Mesenchymal stem cell (in vitro differentiated cells and primary cell): ENCODE results near the gene OCSTAMP.
A peak's percentile ranks its signal among the peaks of the same experiment; 100 is the strongest.

Source experiments
- DNase-seq: peaks from one replicate; pipeline ENCODE4 v3.0.0-alpha.2; 2013
- H2AFZ ChIP-seq: one replicate; pipeline ENCODE4 v1.6.1; 2013; ENCODE audit warnings: low read depth, mild to moderate bottlenecking, control low read depth, inconsistent platforms, low read length, moderate library complexity
- H2AK5ac ChIP-seq: 2 replicates; pipeline ENCODE4 v1.6.1; 2013; ENCODE audit warnings: low read length, moderate library complexity, mild to moderate bottlenecking, inconsistent platforms; ENCODE audit not compliant: severe bottlenecking
- H2BK120ac ChIP-seq: one replicate; pipeline ENCODE4 v1.6.1; 2013; ENCODE audit warnings: low read depth, mild to moderate bottlenecking, inconsistent platforms, low read length, moderate library complexity
- H2BK12ac ChIP-seq, 2 experiments: one replicate each; pipeline ENCODE4 v1.6.1; 2013; ENCODE audit warnings: inconsistent platforms in 2 of 2, low read length in 2 of 2, mild to moderate bottlenecking in 2 of 2, moderate library complexity in 2 of 2, control low read depth in 1 of 2
- H2BK15ac ChIP-seq: one replicate; pipeline ENCODE4 v1.6.1; 2013; ENCODE audit warnings: mild to moderate bottlenecking, low read depth, inconsistent platforms; ENCODE audit not compliant: poor library complexity, severe bottlenecking
- H2BK5ac ChIP-seq: 2 replicates; pipeline ENCODE4 v1.6.1; 2013; ENCODE audit warnings: low read depth, mild to moderate bottlenecking, low read length, control low read depth, inconsistent platforms; ENCODE audit not compliant: poor library complexity, severe bottlenecking
- H3K14ac ChIP-seq, 2 experiments: one replicate each; pipeline ENCODE4 v1.6.1; 2013; ENCODE audit warnings: inconsistent platforms in 2 of 2, low read length in 2 of 2, control low read depth in 1 of 2, mild to moderate bottlenecking in 1 of 2, moderate library complexity in 1 of 2
- H3K18ac ChIP-seq, 2 experiments: one replicate each; pipeline ENCODE4 v1.6.1; 2013; ENCODE audit warnings: inconsistent platforms in 2 of 2, low read length in 2 of 2, control low read depth in 1 of 2, low read depth in 1 of 2, mild to moderate bottlenecking in 1 of 2
- H3K23ac ChIP-seq, 2 experiments: one replicate each; pipeline ENCODE4 v1.6.1; 2013; ENCODE audit warnings: inconsistent platforms in 2 of 2, low read length in 2 of 2, mild to moderate bottlenecking in 2 of 2, moderate library complexity in 2 of 2, control low read depth in 1 of 2
- H3K27ac ChIP-seq: 2 replicates; pipeline ENCODE4 v1.5.1; 2013; ENCODE audit warnings: mild to moderate bottlenecking, moderate library complexity, low read length, control low read depth, inconsistent platforms; ENCODE audit not compliant: poor library complexity, severe bottlenecking
- H3K27me3 ChIP-seq, 2 experiments: 2 replicates each; pipeline versions ENCODE4 v1.6.1 to v1.7.0; 2013; ENCODE audit warnings: low read length in 2 of 2, mild to moderate bottlenecking in 2 of 2, moderate library complexity in 2 of 2, control low read depth in 1 of 2, inconsistent platforms in 1 of 2; ENCODE audit not compliant: control insufficient read depth in 1 of 2, insufficient read depth in 1 of 2
- H3K36me3 ChIP-seq, 2 experiments: 2 replicates each; pipeline versions ENCODE4 v1.6.1 to v1.7.0; 2013; ENCODE audit warnings: low read length in 2 of 2, control low read depth in 1 of 2, inconsistent platforms in 1 of 2, low read depth in 1 of 2, mild to moderate bottlenecking in 1 of 2; ENCODE audit not compliant: insufficient read depth in 2 of 2, control insufficient read depth in 1 of 2
- H3K4ac ChIP-seq, 2 experiments: one replicate each; pipeline ENCODE4 v1.6.1; 2013; ENCODE audit warnings: inconsistent platforms in 2 of 2, low read length in 2 of 2, mild to moderate bottlenecking in 2 of 2, moderate library complexity in 2 of 2, control low read depth in 1 of 2, low read depth in 1 of 2
- H3K4me1 ChIP-seq: 2 replicates; pipeline ENCODE4 v1.6.1; 2013; ENCODE audit warnings: low read depth, low read length, control low read depth; ENCODE audit not compliant: control insufficient read depth, insufficient read depth
- H3K4me2 ChIP-seq: 2 replicates; pipeline ENCODE4 v1.6.1; 2013; ENCODE audit warnings: low read length, mild to moderate bottlenecking, inconsistent platforms; ENCODE audit not compliant: poor library complexity, severe bottlenecking
- H3K4me3 ChIP-seq, 2 experiments: 2 replicates each; pipeline versions ENCODE4 v1.5.1 to v1.7.0; 2013; ENCODE audit warnings: low read length in 2 of 2, mild to moderate bottlenecking in 2 of 2, control low read depth in 1 of 2, low read depth in 1 of 2; ENCODE audit not compliant: insufficient read depth in 1 of 2
- H3K79me1 ChIP-seq: replicated peaks from 2 replicates; pipeline ENCODE4 v1.6.1; 2013; ENCODE audit warnings: mild to moderate bottlenecking, control low read depth, low read length, inconsistent platforms; ENCODE audit not compliant: poor library complexity, severe bottlenecking
- H3K9ac ChIP-seq: 2 replicates; pipeline ENCODE4 v1.7.0; 2013; ENCODE audit warnings: mild to moderate bottlenecking, low read length, moderate library complexity
- H3K9me3 ChIP-seq: 2 replicates; pipeline ENCODE4 v1.7.0; 2013; ENCODE audit warnings: mild to moderate bottlenecking, low read length; ENCODE audit not compliant: control insufficient read depth
- H4K8ac ChIP-seq: one replicate; pipeline ENCODE4 v1.6.1; 2013; ENCODE audit warnings: inconsistent platforms, mild to moderate bottlenecking, low read length, moderate library complexity
- H4K91ac ChIP-seq: one replicate; pipeline ENCODE4 v1.6.1; 2013; ENCODE audit warnings: mild to moderate bottlenecking, low read length, inconsistent platforms
- WGBS: methylation state at CpG from one replicate; pipeline ENCODE4 v1.1.7; 2013; ENCODE audit warnings: mixed read lengths; 5-methylcytosine and 5-hydroxymethylcytosine counted together

OCSTAMP gene

GRCh38 chr20:46509523-46509922 lies 40.9 kb downstream of the OCSTAMP start:
- peaks cover 13% of the 10 kb centered on the region for H3K9me3 ChIP-seq
- H3K79me1 ChIP-seq, result peaks cover 4% of the 10 kb centered on the region
- no peak for DNase-seq
- no peak overlapping the region for H2BK12ac ChIP-seq
- no peaks in the 10 kb centered on the region for H3K27me3 ChIP-seq
- 96% methylated on average over 2 of the region's 2 CpGs for WGBS
- no peak overlapping the region for H3K4me2 ChIP-seq
- H3K9ac ChIP-seq, result no peak overlapping the region
- H3K36me3 ChIP-seq, result peaks cover under 1 to 2% of the 10 kb centered on the region in 2 experiments
- H3K4ac ChIP-seq, result no peak overlapping the region
- H3K23ac ChIP-seq, result no peak overlapping the region
- no peak overlapping the region for H3K4me3 ChIP-seq
- no peak overlapping the region for H3K14ac ChIP-seq
- no peak overlapping the region for H3K18ac ChIP-seq
- H2AFZ ChIP-seq, result no peak overlapping the region
- H2BK5ac ChIP-seq, result no peak overlapping the region
- H2AK5ac ChIP-seq, result no peak overlapping the region
- H3K27ac ChIP-seq, result no peak overlapping the region
- no peak overlapping the region for H2BK120ac ChIP-seq
- no peak overlapping the region for H4K8ac ChIP-seq
- no peak overlapping the region for H4K91ac ChIP-seq
- H3K4me1 ChIP-seq, result no peaks in the 10 kb centered on the region
- H2BK15ac ChIP-seq, result no peak overlapping the region

- Histone ChIP-seq H4K8ac (no peak overlapping the region), H2AFZ (no peak overlapping the region), H2BK12ac (no peak overlapping the region), H3K9me3 (peaks cover 29% of the 10 kb centered on the region), H3K4me3 (no peak overlapping the region), H3K23ac (no peak overlapping the region), H3K27ac (no peak overlapping the region), H3K9ac (no peak overlapping the region), H4K91ac (no peak overlapping the region), H3K36me3 (peaks cover 5 to 19% of the 10 kb centered on the region in 2 experiments), H3K4me1 (no peaks in the 10 kb centered on the region), H3K4ac (no peak overlapping the region), H2AK5ac (no peak overlapping the region), H3K18ac (no peak overlapping the region), H3K4me2 (no peak overlapping the region), H3K27me3 (no peaks in the 10 kb centered on the region), H2BK15ac (no peak overlapping the region), H2BK5ac (no peak overlapping the region), H2BK120ac (no peak overlapping the region), H3K79me1 (peaks cover under 1% of the 10 kb centered on the region), H3K14ac (no peak overlapping the region)
- no peak for DNase-seq
- 87% methylated on average over 3 of the region's 4 CpGs for WGBS
Observed at GRCh38 chr20:46507760-46508407, 42.6 kb downstream of the OCSTAMP start.

- no peak overlapping the region for H2BK15ac ChIP-seq
- H3K4ac ChIP-seq, result no peak overlapping the region
- no peak overlapping the region for H2AK5ac ChIP-seq
- no peak overlapping the region for H3K27ac ChIP-seq
- H2AFZ ChIP-seq, result no peak overlapping the region
- 96% methylated on average over 3 of the region's 3 CpGs for WGBS
- no peak overlapping the region for H3K18ac ChIP-seq
- no peak overlapping the region for H3K4me3 ChIP-seq
- no peak overlapping the region for H4K8ac ChIP-seq
- no peak overlapping the region for H2BK120ac ChIP-seq
- H3K9me3 ChIP-seq, result peaks cover 53% of the 10 kb centered on the region
- H4K91ac ChIP-seq, result no peak overlapping the region
- no peak overlapping the region for H3K9ac ChIP-seq
- H2BK12ac ChIP-seq, result no peak overlapping the region
- DNase-seq, result no peak
- no peak overlapping the region for H2BK5ac ChIP-seq
- no peak overlapping the region for H3K14ac ChIP-seq
- no peaks in the 10 kb centered on the region for H3K4me1 ChIP-seq
- H3K4me2 ChIP-seq, result no peak overlapping the region
- no peak overlapping the region for H3K23ac ChIP-seq
- H3K79me1 ChIP-seq, result no peaks in the 10 kb centered on the region
- no peaks in the 10 kb centered on the region for H3K27me3 ChIP-seq
- H3K36me3 ChIP-seq, result peaks cover 5 to 25% of the 10 kb centered on the region in 2 experiments
Observed at GRCh38 chr20:46505506-46505905, 44.9 kb downstream of the OCSTAMP start.

GRCh38 chr20:46501961-46502360 lies 48.5 kb downstream of the OCSTAMP start:
- H3K4ac ChIP-seq, result no peak overlapping the region
- H3K14ac ChIP-seq, result no peak overlapping the region
- no peaks in the 10 kb centered on the region for H3K27me3 ChIP-seq
- H3K4me1 ChIP-seq, result no peaks in the 10 kb centered on the region
- H4K91ac ChIP-seq, result no peak overlapping the region
- no peak overlapping the region for H2BK120ac ChIP-seq
- H3K18ac ChIP-seq, result no peak overlapping the region
- H2BK5ac ChIP-seq, result no peak overlapping the region
- H3K27ac ChIP-seq, result no peak overlapping the region
- no peak overlapping the region for H3K4me2 ChIP-seq
- no peaks in the 10 kb centered on the region for H3K79me1 ChIP-seq
- no peak for DNase-seq
- no peak overlapping the region for H3K9ac ChIP-seq
- 89% methylated on average over 5 of the region's 6 CpGs for WGBS
- peak overlapping the region in 1 of 2 experiments; percentile 41 for H3K4me3 ChIP-seq
- no peak overlapping the region for H4K8ac ChIP-seq
- no peak overlapping the region for H2AK5ac ChIP-seq
- H2AFZ ChIP-seq, result no peak overlapping the region
- peaks cover 5 to 25% of the 10 kb centered on the region in 2 experiments for H3K36me3 ChIP-seq
- H2BK15ac ChIP-seq, result no peak overlapping the region
- H2BK12ac ChIP-seq, result no peak overlapping the region
- H3K9me3 ChIP-seq, result peaks cover 84% of the 10 kb centered on the region
- H3K23ac ChIP-seq, result no peak overlapping the region
